T-helper 1 cell treated with Interleukin-12 subunit alpha and Interleukin-12 subunit beta and Interleukin-4 antibody, amounts not matched to agents 30 ng/mL and 1 ng/mL, for 36 hours (primary cell): ENCODE results near the gene CNGA2. TPM values are rescaled to one million over a fixed set of nuclear protein-coding genes. Genes with fewer than 3 reads are reported as not detected.

Experiments
- total RNA-seq: library from RNA; stranded (reverse); gene quantifications from 2 replicates; pipeline ENCODE4 v1.2.3, GENCODE V29; 2022

CNGA2 gene
- total RNA-seq, 1 donor from 2014 or later = not detected

Other genes with a start within 250 kb of the CNGA2 start
- gene PASD1, start 171.1 kb upstream of the CNGA2 start, total RNA-seq = not detected in 2 replicates
- gene PRRG3, start 39.3 kb upstream of the CNGA2 start, total RNA-seq = not detected in 2 replicates
- gene FATE1, start 18.7 kb upstream of the CNGA2 start, total RNA-seq = not detected in 2 replicates
- not detected in 2 replicates for gene MAGEA4, start 178.1 kb downstream of the CNGA2 start, total RNA-seq
- not detected in 2 replicates for gene GABRE, start 239.9 kb downstream of the CNGA2 start, total RNA-seq